Chondrocyte (in vitro differentiated cells): ENCODE data around the gene NBPF20. TPM values are rescaled to one million over a fixed set of nuclear protein-coding genes. Genes with fewer than 3 reads are reported as not detected.
"Not testable (repeated sequence)": the region's sequence is repeated elsewhere in the genome, so short reads cannot be mapped to it uniquely, and the experiment has no call there.

ENCODE experiments used
- DNase-seq: peaks from one replicate; pipeline ENCODE4 v3.0.0; 2021; ENCODE audit warnings: mixed read lengths, low spot score
- H3K27ac Mint-ChIP-seq: one replicate; pipeline ENCODE4 v1.8.0; 2021; ENCODE audit warnings: mild to moderate bottlenecking, moderate library complexity, mixed read lengths; ENCODE audit not compliant: unreplicated experiment
- H3K27me3 Mint-ChIP-seq: 2 replicates; pipeline ENCODE4 v1.8.0; 2021; ENCODE audit warnings: low read depth, mixed read lengths
- H3K36me3 Mint-ChIP-seq: 2 replicates; pipeline ENCODE4 v1.8.0; 2021; ENCODE audit warnings: low read depth, mixed read lengths
- H3K4me1 Mint-ChIP-seq: 2 replicates; pipeline ENCODE4 v1.8.0; 2021; ENCODE audit warnings: low read depth, mild to moderate bottlenecking, mixed read lengths
- H3K4me3 Mint-ChIP-seq: one replicate; pipeline ENCODE4 v1.8.0; 2021; ENCODE audit warnings: mild to moderate bottlenecking, moderate library complexity, mixed read lengths; ENCODE audit not compliant: unreplicated experiment
- H3K9me3 Mint-ChIP-seq: 2 replicates; pipeline ENCODE4 v1.8.0; 2021; ENCODE audit warnings: low read depth, mixed read lengths
- total RNA-seq: library from RNA; stranded (reverse); gene quantifications from 3 replicates; pipeline ENCODE4 v1.2.1, GENCODE V29; 2021

NBPF20 gene
- total RNA-seq, 1 donor from 2014 or later = 3.4 TPM

DNA sequence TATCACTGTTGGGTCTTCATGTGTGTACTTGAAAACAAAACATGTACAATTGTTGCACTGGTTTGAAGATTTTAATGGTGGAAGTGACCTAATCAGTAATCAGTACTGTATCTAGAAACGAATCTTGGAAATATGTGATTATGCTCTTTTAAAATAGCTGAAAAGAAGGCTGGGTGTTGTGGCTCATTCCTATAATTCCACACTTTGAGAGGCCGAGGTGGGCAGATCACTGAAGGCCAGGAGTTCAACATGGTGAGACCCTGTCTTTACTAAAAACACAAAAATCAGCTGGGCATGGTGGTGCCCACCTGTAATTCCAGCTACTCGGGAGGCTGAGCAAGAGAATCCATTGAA lies 29.4 kb upstream of the NBPF20 start:
- not testable (repeated sequence) for DNase-seq, H3K4me1 Mint-ChIP-seq

DNA sequence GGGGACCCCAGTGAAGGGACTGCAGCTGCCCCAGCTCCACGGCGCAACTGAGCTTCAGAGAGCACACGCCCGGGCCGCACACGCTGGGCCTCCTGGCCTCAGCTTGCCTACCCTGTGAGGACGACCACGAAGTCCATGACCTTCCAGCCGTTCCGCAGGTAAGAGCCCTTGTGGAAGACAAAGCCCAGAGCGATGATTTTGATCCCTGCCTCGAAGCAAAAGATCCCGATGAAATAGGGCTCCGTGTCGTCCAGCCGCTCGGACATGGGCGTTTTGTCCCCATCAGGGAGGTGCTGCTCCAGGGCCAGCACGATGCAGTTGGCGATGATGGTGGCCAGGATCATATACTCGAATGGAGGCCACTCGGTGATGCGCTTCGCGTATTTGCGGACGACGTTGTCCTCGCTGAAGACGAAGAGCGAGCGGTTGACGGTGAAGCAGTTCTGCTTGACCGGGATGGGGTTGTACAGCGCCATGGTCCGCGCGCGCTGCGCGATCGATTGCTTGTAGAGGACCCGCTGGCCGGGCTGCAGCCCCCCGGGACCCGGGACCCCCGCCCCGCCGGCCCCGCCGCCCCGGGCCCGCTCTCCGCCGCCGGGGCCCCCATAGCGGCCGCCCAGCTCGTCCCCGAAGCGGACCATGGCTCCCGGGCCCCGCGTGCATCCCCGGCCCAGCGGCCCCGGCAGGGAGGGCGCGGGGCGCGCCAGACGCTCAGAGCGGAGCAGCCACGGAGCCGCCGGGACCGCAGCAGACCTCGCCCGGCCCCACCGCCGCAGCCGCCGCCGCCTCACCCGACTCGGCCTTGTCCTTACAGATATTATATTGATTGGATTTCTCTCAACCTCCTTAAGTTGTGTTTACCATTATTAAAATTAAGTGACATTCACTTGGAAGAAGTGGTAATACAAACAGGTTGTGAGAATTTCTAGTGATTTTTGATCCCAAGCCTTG lies 28.7 kb upstream of the NBPF20 start:
- DNase-seq, H3K9me3 Mint-ChIP-seq, H3K27ac Mint-ChIP-seq, H3K4me1 Mint-ChIP-seq, H3K36me3 Mint-ChIP-seq: not testable (repeated sequence)
- peak overlapping the region; percentile 42 for H3K4me3 Mint-ChIP-seq
- H3K27me3 Mint-ChIP-seq = peaks cover 25% of the 10 kb centered on the region

More for the DNA sequence above, 29.4 kb upstream of the NBPF20 start:
- H3K36me3 Mint-ChIP-seq, H3K4me3 Mint-ChIP-seq, H3K9me3 Mint-ChIP-seq, H3K27ac Mint-ChIP-seq: not testable (repeated sequence)
- peaks cover 25% of the 10 kb centered on the region for H3K27me3 Mint-ChIP-seq

DNA sequence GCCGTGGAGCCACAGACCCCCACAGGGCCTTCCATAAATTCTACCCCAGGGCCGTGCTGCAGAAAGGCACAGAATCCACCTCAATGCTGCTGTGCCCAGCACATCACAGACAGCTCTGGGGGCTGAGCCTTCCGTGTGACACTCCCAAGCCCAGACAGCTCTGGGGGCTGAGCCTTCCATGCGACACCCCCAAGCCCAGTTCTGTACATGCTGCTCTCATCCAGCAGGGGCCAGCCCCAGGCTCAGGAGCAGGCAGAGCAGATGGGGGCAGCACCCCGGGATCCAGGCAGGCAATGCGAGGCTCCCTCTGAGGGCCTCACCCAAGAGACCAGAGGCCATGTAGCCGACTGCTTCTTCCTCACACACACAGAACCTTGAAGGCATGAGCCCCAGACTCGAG lies 27.1 kb upstream of the NBPF20 start:
- H3K27ac Mint-ChIP-seq, H3K9me3 Mint-ChIP-seq, H3K4me1 Mint-ChIP-seq, H3K4me3 Mint-ChIP-seq, H3K36me3 Mint-ChIP-seq, DNase-seq: not testable (repeated sequence)
- peaks cover 22% of the 10 kb centered on the region for H3K27me3 Mint-ChIP-seq

DNA sequence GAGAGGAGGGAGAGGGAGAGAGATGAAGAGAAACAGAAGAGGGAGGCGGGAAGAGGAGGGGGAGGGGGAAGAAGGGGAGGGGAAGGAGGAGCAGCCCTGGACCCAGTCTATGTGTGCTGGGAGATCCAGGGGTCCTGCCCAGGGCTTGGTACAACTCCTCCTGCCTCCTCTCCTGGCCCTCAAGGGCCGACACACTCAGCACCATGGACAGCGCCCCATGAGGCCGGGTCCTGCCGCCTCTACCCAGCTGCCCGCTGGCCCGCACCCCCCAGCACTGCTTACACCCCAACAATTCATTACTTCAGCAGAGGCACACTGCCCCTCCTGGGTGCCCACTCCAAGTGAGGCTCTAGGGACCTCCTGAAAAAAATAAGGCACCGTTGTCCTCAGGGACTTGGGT lies 26.5 kb upstream of the NBPF20 start:
- H3K36me3 Mint-ChIP-seq, H3K4me3 Mint-ChIP-seq, H3K9me3 Mint-ChIP-seq, DNase-seq, H3K27ac Mint-ChIP-seq, H3K4me1 Mint-ChIP-seq: not testable (repeated sequence)
- peaks cover 22% of the 10 kb centered on the region for H3K27me3 Mint-ChIP-seq

DNA sequence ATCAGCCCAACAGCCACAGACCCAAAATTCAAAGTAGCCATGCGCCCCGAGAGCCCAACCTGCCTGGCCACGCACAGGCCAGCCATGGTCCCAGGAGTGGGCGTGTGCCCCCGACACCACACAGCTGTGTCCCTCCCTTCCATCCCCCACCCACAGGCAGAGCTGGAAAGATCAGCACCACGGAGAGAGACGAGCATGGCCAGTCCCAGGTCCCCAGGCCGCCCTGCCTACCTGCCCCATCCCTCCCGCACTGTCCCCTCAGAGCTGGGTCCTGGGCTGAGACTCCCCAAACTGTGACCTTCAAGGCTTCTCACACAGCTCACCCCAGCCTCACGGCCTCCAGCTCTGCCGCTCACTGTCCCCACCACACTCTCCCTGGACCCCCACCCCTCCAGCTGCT lies 19.8 kb upstream of the NBPF20 start:
- not testable (repeated sequence) for H3K4me1 Mint-ChIP-seq, H3K36me3 Mint-ChIP-seq, H3K4me3 Mint-ChIP-seq, DNase-seq, H3K27ac Mint-ChIP-seq, H3K9me3 Mint-ChIP-seq, H3K27me3 Mint-ChIP-seq

DNA sequence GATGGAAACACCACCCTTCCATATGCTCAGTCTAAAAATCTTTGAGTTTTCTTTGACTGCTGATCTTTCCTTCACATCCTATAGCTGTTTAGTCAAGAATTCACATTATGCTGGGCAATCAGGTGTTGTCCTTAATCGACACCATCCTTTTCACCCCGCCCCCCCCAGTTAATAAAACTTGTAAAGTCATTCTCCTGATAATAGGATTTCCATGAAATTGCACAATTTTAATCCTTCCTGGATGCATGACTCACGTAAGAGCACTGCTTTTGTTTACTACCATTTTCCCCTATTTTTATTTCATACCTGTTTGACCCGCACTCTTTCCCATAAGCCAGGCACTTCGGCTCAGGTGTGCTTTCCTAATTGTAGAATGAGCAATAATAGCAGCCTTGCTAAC lies 16.9 kb upstream of the NBPF20 start:
- H3K27ac Mint-ChIP-seq, H3K27me3 Mint-ChIP-seq, H3K9me3 Mint-ChIP-seq, H3K4me1 Mint-ChIP-seq, H3K4me3 Mint-ChIP-seq, H3K36me3 Mint-ChIP-seq, DNase-seq: not testable (repeated sequence)

DNA sequence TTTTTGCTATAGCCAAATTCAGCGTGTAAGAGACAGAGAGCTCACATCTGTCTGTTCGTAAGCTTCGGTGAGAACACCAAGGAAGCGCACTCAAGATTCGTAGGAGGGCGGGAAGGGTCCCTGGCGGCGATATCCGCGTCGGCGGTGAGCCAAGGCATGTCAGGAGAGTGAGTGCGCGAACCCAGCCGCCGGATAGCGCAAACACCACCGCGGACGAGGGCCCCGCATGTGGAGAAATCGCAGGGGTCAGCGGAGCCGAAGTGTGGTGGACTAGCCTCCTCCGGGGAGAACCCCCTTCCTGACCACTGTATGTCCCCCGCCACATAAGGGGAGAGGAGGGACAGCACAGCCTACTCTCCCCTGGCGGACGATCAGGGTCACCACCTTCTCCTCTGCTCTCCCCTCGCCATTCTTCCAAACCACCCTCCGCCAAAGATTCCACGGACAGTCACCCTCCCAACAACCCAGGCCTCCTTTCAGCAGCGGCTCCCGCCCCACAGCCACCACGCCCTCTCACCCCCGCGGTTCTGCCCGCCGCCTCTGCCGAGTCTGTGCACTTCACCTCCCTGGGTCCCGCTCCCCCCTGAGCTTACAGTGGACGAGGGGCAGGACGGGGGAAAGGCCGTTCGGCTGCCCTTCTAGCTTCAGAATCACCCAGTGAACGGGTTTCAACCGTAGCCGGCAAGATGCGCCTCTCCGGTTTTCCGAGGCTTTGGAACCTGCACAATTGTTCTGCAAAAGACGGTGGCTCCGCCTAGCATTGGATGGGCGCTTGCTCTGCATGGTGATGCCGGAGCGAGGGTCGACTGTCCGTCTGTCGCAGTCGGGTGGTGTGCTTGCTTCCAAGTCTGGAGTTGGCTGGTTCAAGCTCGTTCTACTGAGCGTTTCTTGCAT lies 6.2 kb upstream of the NBPF20 start:
- Mint-ChIP-seq H3K9me3 (peaks cover 11% of the 10 kb centered on the region), H3K27me3 (peaks cover 32% of the 10 kb centered on the region), H3K4me3 (peak overlapping the region; percentile 64)
- H3K27ac Mint-ChIP-seq, H3K36me3 Mint-ChIP-seq, DNase-seq, H3K4me1 Mint-ChIP-seq: not testable (repeated sequence)

DNA sequence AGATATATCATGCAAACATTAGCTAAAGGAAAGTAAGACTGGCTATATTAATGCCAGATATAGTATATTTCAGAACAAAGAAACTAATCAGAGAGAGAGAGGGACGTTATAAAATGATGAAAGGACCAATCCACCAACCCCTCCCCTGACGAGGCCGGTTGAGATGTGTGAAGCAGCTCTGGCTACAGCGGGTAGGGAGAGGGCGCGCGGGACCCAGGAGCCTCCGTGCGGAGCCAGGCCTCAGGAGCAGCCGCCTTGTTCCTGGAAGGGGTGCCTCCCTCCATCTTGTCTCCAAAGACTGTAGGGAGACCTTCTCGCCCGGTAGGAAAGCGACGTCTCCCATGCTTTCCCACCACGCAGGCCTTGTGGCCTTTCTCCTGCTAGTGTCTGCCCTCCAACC lies 5.4 kb upstream of the NBPF20 start:
- H3K4me1 Mint-ChIP-seq, H3K36me3 Mint-ChIP-seq, DNase-seq, H3K27ac Mint-ChIP-seq: not testable (repeated sequence)
- Mint-ChIP-seq H3K27me3 (peaks cover 30% of the 10 kb centered on the region), H3K9me3 (peaks cover 11% of the 10 kb centered on the region), H3K4me3 (peak overlapping the region; percentile 64)

DNA sequence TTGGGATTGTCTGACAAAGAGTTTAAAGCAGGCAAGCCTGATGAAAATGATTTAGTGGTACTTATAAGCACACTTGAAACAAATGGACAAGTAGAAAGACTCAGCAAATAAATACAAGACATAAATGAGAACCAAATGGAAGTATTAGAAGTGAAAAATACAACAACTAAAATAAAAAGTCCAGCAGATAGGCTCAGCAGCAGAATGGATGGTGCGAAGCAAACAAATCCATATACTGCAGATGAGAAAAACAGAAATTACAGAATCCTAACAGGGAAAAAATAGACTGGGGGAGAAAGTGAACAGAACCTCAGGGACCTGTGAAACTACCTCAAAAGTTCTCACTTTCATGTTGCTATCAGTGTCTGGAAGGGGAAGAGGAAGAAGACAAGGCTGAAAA lies 3.9 kb upstream of the NBPF20 start:
- not testable (repeated sequence) for DNase-seq, H3K36me3 Mint-ChIP-seq, H3K4me3 Mint-ChIP-seq, H3K27ac Mint-ChIP-seq
- Mint-ChIP-seq H3K27me3 (peaks cover 30% of the 10 kb centered on the region), H3K9me3 (peaks cover 11% of the 10 kb centered on the region), H3K4me1 (peaks cover 14% of the 10 kb centered on the region)

DNA sequence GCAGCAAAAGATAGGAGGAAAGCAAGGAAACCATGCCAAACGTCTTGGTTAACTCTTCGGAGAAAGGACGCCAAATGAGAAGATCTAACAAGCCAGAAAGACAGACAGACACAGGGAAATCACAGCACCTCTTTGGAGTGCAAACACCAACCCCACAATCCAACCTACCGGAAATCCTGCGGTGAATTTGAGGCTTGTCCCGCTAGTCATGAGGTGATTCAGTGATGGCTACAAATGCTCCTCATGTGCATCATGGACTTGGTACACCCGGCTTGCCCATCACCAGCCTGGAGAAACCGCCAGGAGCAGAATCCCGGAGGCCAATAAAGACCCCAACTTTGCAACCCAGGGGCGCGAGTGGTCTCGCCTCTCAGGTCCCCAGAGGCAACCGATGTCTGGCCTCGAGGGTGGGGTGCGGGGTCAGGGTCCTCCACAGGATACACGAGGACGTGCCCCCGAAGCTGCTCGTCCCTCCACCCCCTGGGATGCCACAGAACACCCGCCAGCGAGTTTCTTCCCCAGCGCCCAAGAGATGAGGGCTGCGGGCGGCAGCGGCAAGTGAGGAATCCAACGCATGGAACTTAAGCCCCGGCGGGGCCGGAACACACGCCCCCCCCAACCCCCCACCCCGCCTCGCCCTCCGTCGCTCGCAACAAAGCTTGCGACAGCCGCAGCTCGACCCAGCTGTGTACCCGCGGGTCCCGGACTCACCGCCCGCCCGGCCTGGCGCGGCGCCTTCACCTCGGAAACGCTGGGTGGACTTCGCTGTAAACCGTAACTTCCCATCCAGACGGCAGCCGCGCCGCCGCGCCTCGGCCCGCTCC lies 579 bp downstream of the NBPF20 start:
- H3K36me3 Mint-ChIP-seq, DNase-seq, H3K4me1 Mint-ChIP-seq, H3K9me3 Mint-ChIP-seq: not testable (repeated sequence)
- H3K27ac Mint-ChIP-seq = peak overlapping the region; percentile 80
- peak overlapping the region; percentile 96 for H3K4me3 Mint-ChIP-seq
- peaks cover 22% of the 10 kb centered on the region for H3K27me3 Mint-ChIP-seq

DNA sequence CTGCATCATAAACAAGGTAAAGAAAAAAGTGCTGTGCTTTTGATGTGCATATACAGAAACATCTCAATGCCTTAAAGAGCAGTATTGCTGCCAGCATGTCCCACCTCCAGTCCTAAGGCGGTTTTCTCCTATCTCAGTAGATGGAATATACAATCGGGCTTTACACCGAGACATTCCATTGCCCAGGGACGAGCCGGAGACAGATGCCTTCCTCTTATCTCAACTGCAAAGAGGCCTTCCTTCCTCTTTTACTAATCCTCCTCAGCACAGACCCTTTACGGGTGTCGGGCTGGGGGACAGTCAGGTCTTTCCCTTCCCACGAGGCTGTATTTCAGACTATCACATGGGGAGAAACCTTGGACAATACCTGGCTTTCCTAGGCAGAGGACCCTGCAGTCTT lies 10.3 kb downstream of the NBPF20 start:
- H3K27me3 Mint-ChIP-seq, H3K4me1 Mint-ChIP-seq, H3K4me3 Mint-ChIP-seq, H3K9me3 Mint-ChIP-seq, DNase-seq, H3K36me3 Mint-ChIP-seq, H3K27ac Mint-ChIP-seq: not testable (repeated sequence)

DNA sequence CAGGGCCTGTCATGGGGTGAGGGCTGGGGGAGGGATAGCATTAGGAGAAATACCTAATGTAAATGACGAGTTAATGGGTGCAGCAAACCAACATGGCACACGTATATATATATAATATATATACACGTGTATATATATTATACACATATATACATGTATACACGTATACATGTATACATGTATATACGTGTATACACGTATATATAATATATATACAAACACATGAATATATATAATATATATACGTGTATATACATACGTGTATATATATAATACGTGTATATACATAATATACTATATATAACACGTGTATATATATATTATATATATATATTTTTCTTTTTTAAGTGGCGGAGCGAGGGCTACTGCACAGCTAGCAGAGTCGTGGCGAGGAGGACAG lies 18.1 kb downstream of the NBPF20 start:
- H3K36me3 Mint-ChIP-seq, H3K27ac Mint-ChIP-seq, H3K27me3 Mint-ChIP-seq, H3K4me1 Mint-ChIP-seq, DNase-seq, H3K9me3 Mint-ChIP-seq, H3K4me3 Mint-ChIP-seq: not testable (repeated sequence)
